HAP-1 (cell line): Measurements from ENCODE around the gene AGBL4.

Source experiments
- DNase-seq, 2 experiments: peaks; one replicate each; pipeline ENCODE4 v3.0.0-alpha.2; 2016 to 2020; ENCODE audit warnings: low spot score in 2 of 2
- H3K27me3 ChIP-seq: fragments of 250-450 bp; sonication (Bioruptor Pico); 2 replicates; pipeline ENCODE4 v1.5.1; 2020; ENCODE audit warnings: low read depth, mild to moderate bottlenecking, moderate library complexity
- H3K36me3 ChIP-seq: fragments of 250-450 bp; sonication (Bioruptor Pico); replicated peaks from 2 replicates; pipeline ENCODE4 v1.5.1; 2020; ENCODE audit warnings: mild to moderate bottlenecking
- H3K4me1 ChIP-seq: fragments of 250-450 bp; sonication (Bioruptor Pico); 2 replicates; pipeline ENCODE4 v1.5.1; 2020; ENCODE audit warnings: mild to moderate bottlenecking
- H3K4me3 ChIP-seq: fragments of 250-450 bp; sonication (Bioruptor Pico); 2 replicates; pipeline ENCODE4 v1.5.1; 2020; ENCODE audit warnings: mild to moderate bottlenecking, moderate library complexity
- H3K9me3 ChIP-seq: fragments of 250-450 bp; sonication (Bioruptor Pico); 2 replicates; pipeline ENCODE4 v1.5.1; 2020; ENCODE audit warnings: mild to moderate bottlenecking, moderate library complexity
- in situ Hi-C: fragments of 300-500 bp; cut with MboI; formaldehyde crosslinking; loops from 3 replicates; pipeline ENCODE4 v1.14.3; 2020; ENCODE audit warnings: low sequenced_read_pairs, inconsistent platforms, mixed read lengths

Gene AGBL4

GRCh38 chr1:48572646-48573258 is 1451.0 kb downstream of the AGBL4 start:
- Histone ChIP-seq H3K4me3 (no peak overlapping the region), H3K27me3 (no peaks in the 10 kb centered on the region), H3K36me3 (no peaks in the 10 kb centered on the region), H3K4me1 (no peaks in the 10 kb centered on the region), H3K9me3 (no peaks in the 10 kb centered on the region)
- in situ Hi-C loops: loop anchor here (10.0 to 25.0 kb wide), 2 partner anchors 240 to 1772 kb away; no protein-coding TSS in a partner anchor
- peak; percentile 4 to 60 for DNase-seq

DNA sequence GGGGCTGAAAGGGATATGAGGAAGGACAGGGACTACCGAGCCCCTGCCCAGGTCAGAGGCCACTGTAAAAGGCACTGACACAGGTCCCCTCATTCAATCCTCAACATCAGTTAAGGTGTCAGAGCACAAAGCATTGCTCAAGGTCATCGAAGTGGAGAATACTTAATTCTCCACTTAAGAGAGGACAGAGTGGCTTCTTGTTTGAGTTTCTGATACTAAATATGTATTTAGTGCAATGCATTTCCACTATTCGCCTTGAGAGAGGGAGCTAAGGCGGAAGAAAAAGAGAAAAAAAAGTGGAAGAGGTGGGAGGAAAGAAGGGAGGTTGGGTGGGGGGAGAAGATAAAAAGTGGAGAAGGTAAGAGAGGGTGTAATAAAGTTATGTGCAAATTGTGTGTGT is 1451.6 kb downstream of the AGBL4 start:
- in situ Hi-C loops: loop anchor here (10.0 to 25.0 kb wide), 2 partner anchors 240 to 1773 kb away; no protein-coding TSS in a partner anchor
- Histone ChIP-seq H3K36me3 (no peaks in the 10 kb centered on the region), H3K4me1 (no peaks in the 10 kb centered on the region), H3K9me3 (no peaks in the 10 kb centered on the region), H3K4me3 (no peak overlapping the region), H3K27me3 (no peaks in the 10 kb centered on the region)
- no peak for DNase-seq

DNA sequence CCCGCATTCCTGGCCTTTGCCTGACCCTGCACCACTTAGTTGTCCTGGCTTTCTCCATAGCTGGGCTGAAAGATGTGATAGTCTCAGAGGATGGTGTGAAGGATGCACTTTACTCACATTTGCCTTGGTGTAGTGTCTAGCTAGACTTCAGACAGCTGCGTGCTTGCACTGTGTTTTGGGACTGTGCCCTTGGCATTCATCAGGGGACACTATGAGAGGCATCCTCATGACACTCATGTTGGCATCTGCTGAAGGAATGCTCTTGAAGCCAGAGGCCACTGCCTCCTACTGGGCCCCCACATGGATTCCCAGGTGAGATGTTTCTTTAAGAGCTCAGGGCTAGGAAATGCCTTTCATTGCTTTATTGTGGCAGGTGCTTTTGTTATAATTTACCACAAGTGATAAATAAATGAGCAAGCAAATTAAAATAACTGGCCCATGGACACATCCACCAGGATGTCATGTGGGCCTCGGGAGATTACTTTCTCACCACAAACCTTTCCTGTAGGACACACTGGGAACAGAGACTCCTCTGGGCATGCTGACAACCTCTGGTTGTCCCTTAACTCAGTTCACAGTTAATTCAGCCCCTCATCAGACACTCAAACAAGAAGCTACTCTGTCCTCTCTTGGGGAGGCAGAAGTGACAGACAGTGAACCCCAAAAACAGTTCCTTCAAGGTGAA is 1452.3 kb downstream of the AGBL4 start:
- no peaks in the 10 kb centered on the region for H3K36me3 ChIP-seq
- H3K4me1 ChIP-seq: no peaks in the 10 kb centered on the region
- DNase-seq: no peak
- in situ Hi-C loops: loop anchor here (10.0 to 25.0 kb wide), 2 partner anchors 241 to 1773 kb away; no protein-coding TSS in a partner anchor
- no peaks in the 10 kb centered on the region for H3K9me3 ChIP-seq
- no peaks in the 10 kb centered on the region for H3K27me3 ChIP-seq
- no peak overlapping the region for H3K4me3 ChIP-seq

DNA sequence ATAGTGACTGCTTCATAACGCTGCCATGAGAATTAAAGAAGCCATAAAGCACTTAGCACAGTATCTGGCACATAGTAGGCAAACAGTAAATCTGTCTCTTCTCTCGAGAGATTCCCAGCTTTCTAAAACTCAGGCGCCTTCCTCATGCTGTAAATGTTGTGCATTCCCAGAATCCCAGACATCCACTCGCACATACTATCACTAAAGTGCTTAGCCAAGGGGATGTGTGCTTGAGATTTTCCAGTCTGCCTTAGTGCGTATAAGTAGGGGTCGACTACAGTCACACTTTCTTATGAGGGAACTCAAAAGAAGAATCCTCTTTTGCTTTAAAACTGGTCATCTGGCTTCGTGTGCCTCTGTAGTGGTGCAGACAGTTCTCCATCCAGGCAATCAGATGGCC is 1453.2 kb downstream of the AGBL4 start:
- H3K36me3 ChIP-seq: no peaks in the 10 kb centered on the region
- no peaks in the 10 kb centered on the region for H3K4me1 ChIP-seq
- no peak overlapping the region for H3K4me3 ChIP-seq
- DNase-seq: no peak
- H3K9me3 ChIP-seq: no peaks in the 10 kb centered on the region
- in situ Hi-C loops: loop anchor here (10.0 to 25.0 kb wide), 2 partner anchors 242 to 1774 kb away; no protein-coding TSS in a partner anchor
- no peaks in the 10 kb centered on the region for H3K27me3 ChIP-seq

GRCh38 chr1:48568501-48568900 is 1455.3 kb downstream of the AGBL4 start:
- in situ Hi-C loops: loop anchor here (25.0 kb wide), 1 partner anchor 244 kb away; no protein-coding TSS in a partner anchor
- no peaks in the 10 kb centered on the region for H3K9me3 ChIP-seq
- no peak for DNase-seq

GRCh38 chr1:48566492-48566891 is 1457.3 kb downstream of the AGBL4 start:
- H3K4me1 ChIP-seq: no peaks in the 10 kb centered on the region
- H3K9me3 ChIP-seq: no peaks in the 10 kb centered on the region
- no peak overlapping the region for H3K4me3 ChIP-seq
- H3K27me3 ChIP-seq: no peaks in the 10 kb centered on the region
- no peak for DNase-seq
- in situ Hi-C loops: loop anchor here (25.0 kb wide), 1 partner anchor 246 kb away; no protein-coding TSS in a partner anchor
- H3K36me3 ChIP-seq: no peaks in the 10 kb centered on the region

More at GRCh38 chr1:48568501-48568900, 1455.3 kb downstream of the AGBL4 start:
- Histone ChIP-seq H3K27me3 (no peaks in the 10 kb centered on the region), H3K4me3 (no peak overlapping the region), H3K36me3 (no peaks in the 10 kb centered on the region), H3K4me1 (no peaks in the 10 kb centered on the region)

GRCh38 chr1:48563021-48563420 is 1460.7 kb downstream of the AGBL4 start:
- in situ Hi-C loops: loop anchor here (25.0 kb wide), 1 partner anchor 249 kb away; no protein-coding TSS in a partner anchor
- H3K27me3 ChIP-seq: no peaks in the 10 kb centered on the region

GRCh38 chr1:48561444-48561843 is 1462.3 kb downstream of the AGBL4 start:
- Histone ChIP-seq H3K36me3 (no peaks in the 10 kb centered on the region), H3K9me3 (no peaks in the 10 kb centered on the region), H3K4me3 (no peak overlapping the region), H3K27me3 (no peaks in the 10 kb centered on the region), H3K4me1 (no peaks in the 10 kb centered on the region)
- in situ Hi-C loops: loop anchor here (25.0 kb wide), 1 partner anchor 251 kb away; no protein-coding TSS in a partner anchor
- DNase-seq: no peak

More at GRCh38 chr1:48563021-48563420, 1460.7 kb downstream of the AGBL4 start:
- no peak for DNase-seq
- H3K36me3 ChIP-seq: no peaks in the 10 kb centered on the region
- no peaks in the 10 kb centered on the region for H3K4me1 ChIP-seq
- no peak overlapping the region for H3K4me3 ChIP-seq
- no peaks in the 10 kb centered on the region for H3K9me3 ChIP-seq

GRCh38 chr1:48560577-48560976 is 1463.2 kb downstream of the AGBL4 start:
- no peak overlapping the region for H3K4me3 ChIP-seq
- in situ Hi-C loops: loop anchor here (25.0 kb wide), 1 partner anchor 252 kb away; no protein-coding TSS in a partner anchor
- no peaks in the 10 kb centered on the region for H3K4me1 ChIP-seq
- H3K27me3 ChIP-seq: no peaks in the 10 kb centered on the region
- H3K36me3 ChIP-seq: no peaks in the 10 kb centered on the region
- no peaks in the 10 kb centered on the region for H3K9me3 ChIP-seq
- DNase-seq: no peak

DNA sequence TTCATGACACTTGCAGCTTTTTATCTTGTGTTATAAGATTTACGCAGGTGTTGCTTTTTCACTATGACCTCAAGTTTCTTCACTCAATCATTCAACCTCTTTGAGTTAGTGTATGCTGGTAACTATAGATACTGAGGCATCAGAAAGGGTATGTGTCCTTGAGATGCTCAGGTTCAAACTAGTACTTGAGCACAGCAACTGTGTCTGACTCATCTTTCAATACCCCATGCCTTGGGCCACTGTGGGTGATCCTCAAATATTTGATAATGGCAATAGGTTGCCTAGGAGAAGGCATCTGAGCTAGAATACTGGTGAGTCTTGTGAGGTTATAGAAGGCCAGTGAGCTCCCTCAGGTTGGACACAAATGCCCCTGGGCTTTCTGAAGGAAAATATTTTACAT is 1463.6 kb downstream of the AGBL4 start:
- no peaks in the 10 kb centered on the region for H3K36me3 ChIP-seq
- H3K4me1 ChIP-seq: no peaks in the 10 kb centered on the region
- no peak for DNase-seq
- no peaks in the 10 kb centered on the region for H3K9me3 ChIP-seq
- H3K4me3 ChIP-seq: no peak overlapping the region
- in situ Hi-C loops: loop anchor here (25.0 kb wide), 1 partner anchor 252 kb away; no protein-coding TSS in a partner anchor
- no peaks in the 10 kb centered on the region for H3K27me3 ChIP-seq

DNA sequence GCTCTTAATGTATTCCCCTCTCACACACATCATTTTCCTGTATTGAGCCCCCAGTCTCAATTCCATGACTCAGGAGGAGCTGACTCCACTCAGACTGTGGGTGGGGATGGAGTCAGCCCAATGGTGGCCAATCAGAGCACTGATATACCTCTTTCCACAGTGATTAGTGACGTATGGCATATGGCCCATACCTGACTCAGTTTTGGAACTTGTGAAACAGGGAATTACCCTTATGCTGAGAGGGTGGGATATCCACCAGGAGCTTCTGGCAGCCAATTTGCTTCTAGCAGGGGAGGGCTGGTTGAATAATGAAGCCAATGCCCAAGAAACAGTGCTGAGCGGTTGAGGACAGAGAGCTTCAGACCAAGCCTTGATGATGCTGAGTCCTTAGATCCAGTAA is 1465.4 kb downstream of the AGBL4 start:
- Histone ChIP-seq H3K4me1 (no peaks in the 10 kb centered on the region), H3K36me3 (no peaks in the 10 kb centered on the region), H3K9me3 (no peaks in the 10 kb centered on the region), H3K4me3 (no peak overlapping the region), H3K27me3 (no peaks in the 10 kb centered on the region)
- no peak for DNase-seq
- in situ Hi-C loops: loop anchor here (25.0 kb wide), 1 partner anchor 254 kb away; no protein-coding TSS in a partner anchor

DNA sequence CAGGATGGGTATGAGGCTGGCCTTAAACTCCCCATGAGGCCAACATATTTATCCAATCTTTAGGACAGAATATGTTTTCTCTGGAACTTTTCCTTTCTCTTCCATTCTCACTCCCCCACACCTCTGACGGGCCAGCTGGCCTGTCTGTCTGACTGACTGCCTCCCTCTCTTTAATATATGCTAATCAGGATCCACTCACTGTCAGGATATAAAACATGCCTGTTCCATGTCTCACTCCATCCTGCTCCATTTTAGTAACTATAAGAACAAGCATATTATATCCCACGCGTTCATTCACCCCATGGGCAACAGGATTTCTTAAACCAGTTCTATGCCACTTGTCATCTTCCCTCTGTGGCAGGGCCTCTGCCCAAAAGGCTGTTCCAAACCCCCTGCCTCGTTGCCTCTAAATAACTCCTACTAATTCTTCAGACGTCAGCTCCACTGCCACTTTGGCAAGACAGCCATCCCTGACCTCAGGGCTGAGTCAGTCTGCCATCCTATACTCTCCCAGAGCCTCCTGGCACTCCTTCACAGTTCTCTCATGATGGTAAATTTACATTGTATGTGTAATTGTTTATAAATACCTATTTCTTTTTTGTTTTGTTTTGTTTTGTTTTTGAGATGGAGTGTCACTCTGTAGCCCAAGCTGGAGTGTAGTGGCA is 1467.4 kb downstream of the AGBL4 start:
- Histone ChIP-seq H3K9me3 (no peaks in the 10 kb centered on the region), H3K27me3 (no peaks in the 10 kb centered on the region), H3K4me1 (no peaks in the 10 kb centered on the region), H3K4me3 (no peak overlapping the region), H3K36me3 (no peaks in the 10 kb centered on the region)
- in situ Hi-C loops: loop anchor here (25.0 kb wide), 1 partner anchor 256 kb away; no protein-coding TSS in a partner anchor
- no peak for DNase-seq

- in situ Hi-C loops: loop anchor here (25.0 kb wide), 1 partner anchor 257 kb away; no protein-coding TSS in a partner anchor
- H3K4me3 ChIP-seq: no peak overlapping the region
- DNase-seq: no peak
- no peaks in the 10 kb centered on the region for H3K4me1 ChIP-seq
- no peaks in the 10 kb centered on the region for H3K36me3 ChIP-seq
- no peaks in the 10 kb centered on the region for H3K9me3 ChIP-seq
- H3K27me3 ChIP-seq: no peaks in the 10 kb centered on the region
Observed at GRCh38 chr1:48555271-48555670, 1468.5 kb downstream of the AGBL4 start.
